Stimulated activated CD8-positive, alpha-beta memory T cell treated with anti-CD3 and anti-CD28 coated beads, Interleukin-7, amount 100 ng/mL, for 24 hours (primary cell): ENCODE data around the gene ZDHHC18.
A peak's percentile ranks its signal among the peaks of the same experiment; 100 is the strongest.
"Not testable (repeated sequence)": the region's sequence is repeated elsewhere in the genome, so short reads cannot be mapped to it uniquely, and the experiment has no call there.

Experiments used
- DNase-seq: peaks from one replicate; pipeline ENCODE4 v3.0.0-alpha.2; 2020; ENCODE audit warnings: low read depth

ZDHHC18 gene

GRCh38 chr1:26833432-26834405 is 7.2 kb downstream of the ZDHHC18 start:
- DNase-seq, result peak; percentile 65

DNA sequence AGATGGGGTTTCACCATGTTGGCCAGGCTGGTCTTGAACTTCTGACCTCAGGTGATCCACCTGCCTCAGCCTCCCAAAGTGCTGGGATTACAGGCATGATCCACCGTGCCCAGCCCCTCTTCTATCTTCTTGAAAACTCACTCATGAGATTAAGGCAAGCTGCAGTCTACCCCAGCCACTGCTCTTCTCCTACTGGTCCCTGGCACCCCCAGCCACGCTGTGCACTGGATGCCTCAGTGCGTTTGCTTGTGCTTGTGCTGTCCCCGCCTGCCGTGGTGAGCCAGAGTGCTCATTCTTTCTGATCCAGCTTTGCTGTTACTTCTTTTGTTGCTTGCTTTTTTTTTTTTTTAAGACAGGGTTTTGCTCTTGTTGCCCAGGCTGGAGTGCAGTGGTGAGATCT is 11.2 kb downstream of the ZDHHC18 start:
- not testable (repeated sequence) for DNase-seq

DNA sequence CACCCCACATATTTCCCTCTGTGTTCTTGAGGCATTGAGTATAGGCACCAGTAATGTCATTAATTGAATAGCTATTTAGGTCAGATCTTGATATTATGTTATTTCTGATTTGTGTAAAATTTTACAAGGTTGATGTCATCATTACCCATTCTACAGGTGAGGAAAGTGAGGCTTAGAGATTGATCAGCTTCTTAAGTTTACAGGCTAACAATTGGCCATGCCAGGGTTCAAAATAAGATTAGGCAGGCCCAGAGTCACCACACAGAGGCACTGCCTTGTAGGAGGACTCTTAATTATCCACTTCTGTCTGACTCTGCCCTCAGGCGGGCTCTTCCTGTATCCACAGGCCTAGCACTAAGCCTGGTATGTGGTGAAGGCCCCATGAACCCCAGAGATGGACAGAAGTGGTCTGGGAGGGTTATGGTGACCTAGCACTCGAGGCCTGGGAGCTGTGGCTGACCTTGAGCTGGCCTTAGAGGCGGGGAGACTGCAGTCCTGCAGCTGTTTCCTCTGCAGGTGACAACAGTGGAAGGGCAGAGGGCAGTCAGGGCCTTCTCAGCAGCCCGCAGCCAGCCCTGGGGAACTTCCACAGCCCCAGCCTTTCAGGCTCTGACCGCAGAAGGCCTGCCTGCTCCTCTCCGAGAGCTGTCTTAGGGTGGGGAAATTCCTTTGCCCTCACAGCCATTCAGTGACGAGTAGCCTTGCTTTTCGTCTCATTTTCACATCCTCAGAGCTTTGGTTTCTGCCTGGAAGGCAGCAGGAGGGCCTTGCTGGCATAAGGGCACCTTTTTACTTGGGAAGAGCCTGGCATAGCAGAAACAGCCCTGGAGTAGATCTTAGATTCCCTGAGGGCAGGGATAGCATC is 12.2 kb downstream of the ZDHHC18 start:
- DNase-seq, result no peak

- no peak for DNase-seq
These were observed 12.8 kb downstream of the ZDHHC18 start for GRCh38 chr1:26839339-26839722.

GRCh38 chr1:26839779-26840178 is 13.3 kb downstream of the ZDHHC18 start:
- no peak for DNase-seq

GRCh38 chr1:26844424-26845196 is 18.1 kb downstream of the ZDHHC18 start:
- DNase-seq, result no peak

DNA sequence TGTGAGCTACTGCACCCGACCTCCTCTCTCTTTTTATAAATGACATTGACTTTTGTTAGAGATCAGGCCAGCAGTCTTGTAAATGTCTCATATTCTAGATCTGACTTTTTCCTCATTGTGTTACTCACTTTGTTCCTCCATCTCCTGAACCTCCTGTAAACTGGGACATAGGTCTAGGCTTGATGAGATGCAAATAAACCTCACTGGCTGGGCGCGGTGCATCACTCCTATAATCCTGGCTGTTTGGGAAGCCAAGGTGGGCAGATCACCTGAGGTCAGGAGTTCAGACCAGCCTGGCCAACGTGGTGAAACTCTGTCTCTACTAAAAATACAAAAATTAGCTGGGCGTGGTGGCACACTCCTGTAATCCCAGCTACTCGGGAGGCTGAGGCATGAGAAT is 21.3 kb downstream of the ZDHHC18 start:
- not testable (repeated sequence) for DNase-seq

DNA sequence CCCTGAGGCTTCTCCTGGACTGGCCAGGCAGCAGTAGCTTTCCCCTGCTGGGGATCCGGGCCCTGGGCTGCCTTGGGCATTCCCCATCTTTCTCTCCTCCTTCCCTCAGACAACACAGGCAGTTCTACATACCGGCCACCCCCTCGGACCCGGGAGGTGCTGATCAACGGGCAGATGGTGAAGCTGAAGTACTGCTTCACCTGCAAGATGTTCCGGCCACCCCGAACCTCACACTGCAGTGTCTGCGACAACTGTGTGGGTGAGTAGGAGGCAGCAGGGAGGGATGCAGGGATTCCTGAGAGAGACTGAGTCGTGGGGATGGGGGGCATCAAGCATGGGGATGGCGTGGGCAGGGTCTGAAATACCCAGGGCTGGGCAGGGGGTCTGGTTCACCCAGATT is 22.0 kb downstream of the ZDHHC18 start:
- no peak for DNase-seq

DNA sequence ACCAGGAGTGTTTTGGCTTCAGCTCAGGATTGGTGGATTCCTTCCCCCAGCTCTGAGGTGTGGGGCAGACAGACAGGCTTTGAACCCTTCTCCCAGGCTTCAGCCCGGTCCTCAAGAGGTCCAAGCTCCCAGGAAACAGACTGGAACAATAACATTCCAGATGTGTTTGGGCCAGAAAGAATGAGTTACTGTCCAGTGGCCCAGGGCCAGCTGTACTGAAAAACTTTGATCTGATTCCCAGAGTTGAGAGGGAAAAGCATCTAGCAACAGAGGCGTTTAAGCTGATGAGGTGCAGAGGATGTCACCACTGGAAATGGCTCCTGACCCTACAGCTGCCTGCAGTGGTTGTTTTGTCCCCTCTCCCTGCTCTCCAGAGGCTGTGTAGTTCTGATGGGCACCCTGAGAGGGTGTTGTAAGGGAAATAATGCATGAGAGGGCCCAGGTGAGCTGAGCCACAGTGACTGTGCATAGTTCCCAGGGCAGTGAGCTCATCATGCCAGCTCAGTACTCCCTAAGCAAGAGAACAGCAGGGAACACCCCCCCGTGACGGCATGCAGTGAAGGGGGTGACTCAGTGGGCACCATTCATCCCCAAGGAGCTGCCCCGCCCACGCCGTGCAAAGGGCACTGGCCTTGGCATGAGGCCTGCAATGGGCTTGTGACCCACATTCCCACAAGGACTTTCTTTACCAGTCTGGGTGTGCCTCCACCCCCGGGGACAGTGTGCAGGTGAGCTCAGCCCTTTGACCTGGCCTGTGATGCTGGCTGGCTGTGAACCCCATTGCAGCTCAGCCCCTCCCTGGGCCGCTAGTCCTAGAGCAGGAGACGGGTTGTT is 22.7 kb downstream of the ZDHHC18 start:
- no peak for DNase-seq

GRCh38 chr1:26851106-26851684 is 24.7 kb downstream of the ZDHHC18 start:
- no peak for DNase-seq

- DNase-seq, result no peak
These were observed 26.2 kb downstream of the ZDHHC18 start for GRCh38 chr1:26852701-26853100.

GRCh38 chr1:26853156-26853555 is 26.7 kb downstream of the ZDHHC18 start:
- peak; percentile 64 for DNase-seq

- no peak for DNase-seq
These were observed 27.1 kb downstream of the ZDHHC18 start for GRCh38 chr1:26853600-26853999.

GRCh38 chr1:26854906-26855305 is 28.4 kb downstream of the ZDHHC18 start:
- DNase-seq, result no peak

- no peak for DNase-seq
These were observed 29.1 kb downstream of the ZDHHC18 start for GRCh38 chr1:26855636-26856035.

DNA sequence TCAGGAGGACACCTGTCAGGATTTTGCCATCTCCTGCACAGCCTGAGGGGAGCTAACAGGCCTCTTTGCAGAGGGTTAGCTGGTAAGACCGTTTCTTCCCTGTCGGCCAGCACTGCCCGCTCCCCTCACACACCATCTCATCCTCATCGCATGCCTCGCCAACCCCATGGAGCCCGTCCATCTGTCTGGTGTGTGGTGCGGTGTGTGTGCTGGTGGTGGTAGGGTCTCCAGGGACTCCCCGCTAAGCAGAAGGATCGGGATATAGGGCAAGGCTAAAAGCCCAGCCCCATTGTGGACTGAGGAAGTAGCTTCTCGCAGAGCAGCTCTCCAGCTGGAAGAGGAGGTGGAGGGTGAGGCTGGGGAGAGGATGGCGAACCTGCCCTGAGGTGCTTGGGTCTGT is 29.7 kb downstream of the ZDHHC18 start:
- DNase-seq, result no peak

DNA sequence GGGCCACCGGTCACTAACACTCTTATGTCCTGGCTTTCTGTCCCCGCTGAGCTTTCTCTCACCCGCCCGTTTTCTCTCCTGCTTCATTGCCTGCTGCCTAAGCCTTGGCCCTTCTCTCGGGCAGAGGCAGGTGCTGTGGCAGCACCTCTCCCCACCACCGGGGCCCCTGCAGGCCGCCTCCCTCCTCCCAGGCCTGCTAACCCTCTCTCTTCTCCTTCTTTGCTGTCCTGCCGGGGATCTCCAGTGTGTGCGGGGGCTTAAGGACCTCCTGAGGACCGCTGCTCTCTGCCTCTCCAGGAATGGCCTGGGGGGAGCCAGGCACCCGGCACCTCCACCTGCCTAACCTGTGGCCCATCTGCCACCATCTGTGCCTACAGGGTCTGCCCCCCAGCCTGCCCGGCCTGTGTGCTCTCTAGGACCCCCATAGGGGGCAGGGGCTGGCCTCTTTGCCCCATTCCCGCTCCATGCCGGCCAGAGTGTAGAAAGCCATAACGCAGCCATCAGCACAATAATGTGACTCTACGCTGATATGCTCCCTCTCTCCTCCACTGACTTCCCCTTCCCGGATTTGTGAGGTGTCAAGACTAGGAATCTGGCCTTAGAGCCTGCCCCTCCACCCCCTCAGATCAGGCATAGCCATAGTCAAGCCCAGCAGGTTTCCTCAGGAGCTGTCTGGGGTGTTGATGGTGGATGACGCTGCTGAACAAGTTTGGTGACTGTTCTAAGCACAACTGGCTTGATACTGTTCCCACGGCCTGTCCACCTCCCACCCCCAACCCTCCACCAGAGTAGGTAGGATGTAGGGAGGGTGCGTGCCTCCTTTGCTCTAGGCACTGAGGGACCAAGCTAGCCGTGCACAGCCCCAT is 30.3 kb downstream of the ZDHHC18 start:
- DNase-seq, result no peak

DNA sequence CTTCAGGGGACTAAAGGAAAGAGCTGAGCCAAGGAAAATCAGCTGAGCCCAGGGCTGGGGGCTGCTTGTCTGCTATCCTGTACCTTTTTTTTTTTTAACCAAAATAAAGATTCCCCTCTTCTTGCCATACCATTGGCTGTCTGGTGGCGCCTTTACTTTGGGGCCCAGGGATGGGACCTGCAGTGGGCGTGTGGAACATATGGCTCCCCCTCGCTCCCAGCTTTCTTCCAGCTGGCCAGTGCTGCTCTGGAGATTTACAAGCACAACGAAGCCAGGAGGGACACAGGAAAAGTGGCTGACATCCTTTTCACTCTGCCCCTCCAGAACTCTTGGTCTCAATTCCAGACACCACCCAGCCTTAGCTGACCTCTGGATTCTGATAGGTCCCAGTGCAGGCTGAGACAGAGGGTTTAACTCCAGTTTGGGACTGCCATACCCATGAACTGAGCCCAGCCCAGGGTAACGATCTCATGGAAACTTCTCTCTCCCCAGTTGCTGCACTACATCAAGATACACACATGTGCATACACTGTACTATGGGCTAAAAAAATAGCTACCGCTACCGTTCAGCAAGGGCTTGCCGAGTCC is 31.1 kb downstream of the ZDHHC18 start:
- DNase-seq, result no peak

GRCh38 chr1:26858160-26858559 is 31.7 kb downstream of the ZDHHC18 start:
- DNase-seq, result no peak
